Psoas muscle (tissue), 8 donors: ENCODE data around the gene TTBK2. TPM values are rescaled to one million over a fixed set of nuclear protein-coding genes. Genes with fewer than 3 reads are reported as not detected.

Source experiments
- ATAC-seq, 4 donors: fragments of 200-7000 bp; cut with Tn5 transposase; one replicate each; pipeline ENCODE4 v1.9.1; 2020; ENCODE audit warnings: moderate library complexity in 3 of 4, mild to moderate bottlenecking in 2 of 4
- DNase-seq, 2 donors: peaks; one replicate each; pipeline ENCODE4 v3.0.0-alpha.2; 2020
- H3K27ac ChIP-seq: fragments of 200-600 bp; one replicate; pipeline ENCODE4 v1.8.0; 2022
- H3K27me3 ChIP-seq, 3 donors: fragments of 200-600 bp in 1 of 3; one replicate each; pipeline versions ENCODE4 v1.6.1 to v1.8.0; 2013 to 2022; ENCODE audit warnings: low read length in 2 of 3, mild to moderate bottlenecking in 2 of 3, moderate library complexity in 1 of 3; ENCODE audit not compliant: insufficient read depth in 3 of 3
- H3K36me3 ChIP-seq, 2 donors: fragments of 200-600 bp in 1 of 2; one replicate each; pipeline versions ENCODE4 v1.6.1 to v1.8.0; 2013 to 2022; ENCODE audit warnings: low read depth in 1 of 2, mild to moderate bottlenecking in 1 of 2, moderate library complexity in 1 of 2; ENCODE audit not compliant: insufficient read depth in 1 of 2
- H3K4me1 ChIP-seq: fragments of 200-600 bp; one replicate; pipeline ENCODE4 v1.8.0; 2022
- H3K4me3 ChIP-seq: fragments of 200-600 bp; one replicate; pipeline ENCODE4 v1.8.0; 2022; ENCODE audit warnings: mild to moderate bottlenecking
- H3K9me3 ChIP-seq: fragments of 200-600 bp; one replicate; pipeline ENCODE4 v1.8.0; 2022
- WGBS, 3 donors: extraction: QIAGEN DNeasy Blood & Tissue Kit; methylation state at CpG; one replicate each; pipeline versions ENCODE4 v1.1.6 to v1.1.7; 2013; 5-methylcytosine and 5-hydroxymethylcytosine counted together
- intact Hi-C, 2 donors: fragments of 100-400 bp; cut with DNase I; formaldehyde crosslinking; loops; one replicate each; pipeline versions ENCODE4 v1.11.0 to v1.14.2; 2022
- polyA plus RNA-seq, 3 donors: library from polyadenylated mRNA; stranded (reverse); fragments of 200-250 nt; gene quantifications; one replicate each; pipeline ENCODE4 v1.2.3, GENCODE V29; 2013
- total RNA-seq, 4 donors: library from RNA; stranded (reverse); fragmentation: NEBNext Ultra II Directional in 2 of 4; extraction: Animal tissue kit (Norgen Biotek cat#: 25700) in 2 of 4; gene quantifications; one replicate each; pipeline versions ENCODE4 v1.2.1 to v1.2.4, GENCODE V29; 2021 to 2023
- TF ChIP-seq, protein P1 (sequence below): fragments of 200-600 bp; IDR thresholded peaks from one replicate; pipeline ENCODE4 v1.8.0; 2022; ENCODE audit warnings: antibody characterized with exemption
- donor health status: healthy with polysubstance abuse.
- donor health status: DM: no; HTN: no; CAD: no; lungs with moderate emphysema.
- donor health status: Bipolar disorder and iron deficiency.
- donor health status: healthy.
- donor health status: DM: yes; HTN: yes; CAD: no.
- donor health status: DM: no; HTN: no; CAD: no.
- donor health status: DM: no; HTN: no; CAD: no.
- donor health status: DM: yes; HTN: yes; CAD: no.

Gene TTBK2
- total and polyA plus RNA-seq, 7 donors = 1.4 to 23.0 (median 15.8) TPM

GRCh38 chr15:42724276-42724675, 196.3 kb downstream of the TTBK2 start:
- ATAC-seq = no peak

DNA sequence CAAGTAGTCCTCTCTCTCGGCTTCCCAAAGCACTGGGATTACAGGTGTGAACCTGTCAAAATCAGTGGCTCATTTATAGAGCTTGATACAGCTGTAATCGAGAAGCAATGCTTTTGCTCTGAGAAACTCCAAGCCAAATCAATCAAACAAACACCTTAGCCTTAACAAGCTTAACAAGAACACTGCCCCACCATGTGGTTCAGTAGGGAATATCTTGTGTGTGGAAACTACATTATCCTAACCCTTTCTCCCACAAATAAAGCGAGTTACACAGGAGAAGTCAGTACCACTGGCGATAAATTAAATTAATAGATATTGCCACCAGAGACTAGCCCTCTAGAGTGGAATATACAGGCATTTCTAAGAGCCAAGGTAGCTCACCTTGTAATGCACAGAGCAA, 197.5 kb downstream of the TTBK2 start:
- Histone ChIP-seq H3K27me3 (no peaks in the 10 kb centered on the region), H3K9me3 (no peaks in the 10 kb centered on the region), H3K36me3 (peaks cover 0 to 97% of the 10 kb centered on the region in 2 donors), H3K27ac (no peak overlapping the region), H3K4me1 (no peaks in the 10 kb centered on the region), H3K4me3 (no peak overlapping the region)
- ATAC-seq (no peak), DNase-seq (no peak)
- intact Hi-C loops = no loop called here
- WGBS, 3 donors = 84 to 93% (median 89%) methylated on average over 4 of the region's 4 CpGs
- TF ChIP-seq, protein P1, sequence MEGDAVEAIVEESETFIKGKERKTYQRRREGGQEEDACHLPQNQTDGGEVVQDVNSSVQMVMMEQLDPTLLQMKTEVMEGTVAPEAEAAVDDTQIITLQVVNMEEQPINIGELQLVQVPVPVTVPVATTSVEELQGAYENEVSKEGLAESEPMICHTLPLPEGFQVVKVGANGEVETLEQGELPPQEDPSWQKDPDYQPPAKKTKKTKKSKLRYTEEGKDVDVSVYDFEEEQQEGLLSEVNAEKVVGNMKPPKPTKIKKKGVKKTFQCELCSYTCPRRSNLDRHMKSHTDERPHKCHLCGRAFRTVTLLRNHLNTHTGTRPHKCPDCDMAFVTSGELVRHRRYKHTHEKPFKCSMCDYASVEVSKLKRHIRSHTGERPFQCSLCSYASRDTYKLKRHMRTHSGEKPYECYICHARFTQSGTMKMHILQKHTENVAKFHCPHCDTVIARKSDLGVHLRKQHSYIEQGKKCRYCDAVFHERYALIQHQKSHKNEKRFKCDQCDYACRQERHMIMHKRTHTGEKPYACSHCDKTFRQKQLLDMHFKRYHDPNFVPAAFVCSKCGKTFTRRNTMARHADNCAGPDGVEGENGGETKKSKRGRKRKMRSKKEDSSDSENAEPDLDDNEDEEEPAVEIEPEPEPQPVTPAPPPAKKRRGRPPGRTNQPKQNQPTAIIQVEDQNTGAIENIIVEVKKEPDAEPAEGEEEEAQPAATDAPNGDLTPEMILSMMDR = no peak

More at GRCh38 chr15:42724276-42724675, 196.3 kb downstream of the TTBK2 start:
- Histone ChIP-seq H3K27me3 (no peaks in the 10 kb centered on the region), H3K9me3 (no peaks in the 10 kb centered on the region), H3K27ac (no peak overlapping the region), H3K4me1 (no peaks in the 10 kb centered on the region), H3K4me3 (no peak overlapping the region), H3K36me3 (peaks cover 0 to 100% of the 10 kb centered on the region in 2 donors)
- DNase-seq = no peak
- intact Hi-C loops = no loop called here
- TF ChIP-seq, protein P1 = no peak
- WGBS, 3 donors = 85 to 90% (median 88%) methylated on average over 6 of the region's 6 CpGs

GRCh38 chr15:42721916-42722315, 198.7 kb downstream of the TTBK2 start:
- no peak overlapping the region for H3K27ac ChIP-seq
- H3K4me1 ChIP-seq = no peaks in the 10 kb centered on the region
- no peaks in the 10 kb centered on the region for H3K9me3 ChIP-seq
- TF ChIP-seq, protein P1 = no peak
- no peak overlapping the region for H3K4me3 ChIP-seq
- no peak for ATAC-seq
- no peaks in the 10 kb centered on the region for H3K27me3 ChIP-seq
- 53 to 68% (median 67%) methylated on average over 3 of the region's 3 CpGs for WGBS, 3 donors
- intact Hi-C loops = no loop called here
- peaks cover 0 to 92% of the 10 kb centered on the region in 2 donors for H3K36me3 ChIP-seq
- DNase-seq = no peak

- Histone ChIP-seq H3K4me3 (no peak overlapping the region), H3K27ac (no peak overlapping the region), H3K4me1 (no peaks in the 10 kb centered on the region), H3K27me3 (no peaks in the 10 kb centered on the region), H3K36me3 (peaks cover 0 to 83% of the 10 kb centered on the region in 2 donors), H3K9me3 (no peaks in the 10 kb centered on the region)
- WGBS, 3 donors = 82 to 86% (median 83%) methylated on average over 6 of the region's 6 CpGs
- no peak for DNase-seq
- TF ChIP-seq, protein P1 = no peak
- intact Hi-C loops = no loop called here
- no peak for ATAC-seq
These were observed 199.6 kb downstream of the TTBK2 start for GRCh38 chr15:42721016-42721415.

DNA sequence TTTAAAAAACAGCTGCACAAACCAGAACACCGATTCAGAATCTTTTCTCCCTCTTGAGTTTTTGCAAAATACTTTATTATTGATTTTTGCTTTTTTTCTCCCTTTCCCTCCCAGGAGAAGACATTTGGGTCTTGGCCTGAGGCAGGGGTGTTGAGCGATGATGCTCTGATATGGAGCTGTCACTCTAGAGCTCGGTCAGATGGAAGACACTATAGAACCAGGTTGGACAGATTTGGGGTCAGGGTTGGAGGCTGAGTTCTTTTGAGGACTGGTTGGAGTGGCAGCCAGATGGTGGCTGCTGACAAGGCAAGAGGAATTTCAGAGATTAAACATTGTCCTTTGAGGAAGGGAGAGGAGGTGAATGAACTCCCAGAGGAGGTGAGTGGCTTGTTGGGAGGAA, 200.5 kb downstream of the TTBK2 start:
- TF ChIP-seq, protein P1 = no peak
- intact Hi-C loops = no loop called here
- DNase-seq = no peak
- 84 to 88% (median 87%) methylated on average over 3 of the region's 3 CpGs for WGBS, 3 donors
- Histone ChIP-seq H3K36me3 (peaks cover 0 to 73% of the 10 kb centered on the region in 2 donors), H3K27ac (no peak overlapping the region), H3K4me3 (no peak overlapping the region), H3K4me1 (no peaks in the 10 kb centered on the region), H3K27me3 (no peaks in the 10 kb centered on the region), H3K9me3 (no peaks in the 10 kb centered on the region)
- no peak for ATAC-seq
